NCI-H82 (cell line): ENCODE measurements around the gene SLPI.

Experiments
- DNase-seq: peaks from one replicate; lab custom pipeline; 2025; lab: John Stamatoyannopoulos, UW

Gene SLPI

DNA sequence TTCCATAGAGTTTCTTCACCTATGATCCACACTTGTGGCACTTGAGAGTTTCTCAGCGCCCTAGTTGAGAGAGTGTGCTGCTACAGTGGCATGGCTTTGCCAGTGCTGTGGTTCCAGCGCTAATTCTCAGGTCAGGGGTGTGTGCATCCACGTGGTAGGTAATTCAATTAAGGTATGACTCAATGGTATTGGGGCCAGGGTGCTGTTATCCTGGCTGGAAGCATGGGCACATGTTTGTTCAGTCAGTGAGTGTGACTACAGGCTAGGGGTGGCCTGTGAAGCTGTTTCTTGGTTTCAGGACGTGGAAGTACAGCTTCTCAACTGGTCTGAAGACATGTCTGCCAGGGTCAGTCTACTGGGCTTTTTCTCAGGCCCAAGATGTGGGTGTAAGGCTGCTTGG lies 36.2 kb downstream of the SLPI start:
- peak; percentile 10 for DNase-seq

DNA sequence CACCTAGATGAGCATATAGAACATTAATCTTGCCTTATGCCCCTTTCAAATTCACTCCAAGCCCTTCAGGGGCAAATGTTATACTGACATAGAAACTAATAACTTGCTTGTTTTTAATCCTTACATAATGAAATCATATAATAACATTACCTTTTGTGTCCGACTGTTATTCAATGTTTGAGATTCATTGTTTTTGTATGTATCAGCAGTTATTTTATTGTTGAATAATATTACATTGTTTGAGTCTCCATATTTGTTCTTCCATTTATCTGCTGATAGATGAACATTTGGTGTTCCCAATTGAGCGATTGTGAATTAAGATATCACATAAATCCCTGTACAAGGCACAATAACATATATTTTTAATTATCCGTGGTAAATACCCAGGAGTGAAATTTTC lies 41.5 kb downstream of the SLPI start:
- no peak for DNase-seq

DNA sequence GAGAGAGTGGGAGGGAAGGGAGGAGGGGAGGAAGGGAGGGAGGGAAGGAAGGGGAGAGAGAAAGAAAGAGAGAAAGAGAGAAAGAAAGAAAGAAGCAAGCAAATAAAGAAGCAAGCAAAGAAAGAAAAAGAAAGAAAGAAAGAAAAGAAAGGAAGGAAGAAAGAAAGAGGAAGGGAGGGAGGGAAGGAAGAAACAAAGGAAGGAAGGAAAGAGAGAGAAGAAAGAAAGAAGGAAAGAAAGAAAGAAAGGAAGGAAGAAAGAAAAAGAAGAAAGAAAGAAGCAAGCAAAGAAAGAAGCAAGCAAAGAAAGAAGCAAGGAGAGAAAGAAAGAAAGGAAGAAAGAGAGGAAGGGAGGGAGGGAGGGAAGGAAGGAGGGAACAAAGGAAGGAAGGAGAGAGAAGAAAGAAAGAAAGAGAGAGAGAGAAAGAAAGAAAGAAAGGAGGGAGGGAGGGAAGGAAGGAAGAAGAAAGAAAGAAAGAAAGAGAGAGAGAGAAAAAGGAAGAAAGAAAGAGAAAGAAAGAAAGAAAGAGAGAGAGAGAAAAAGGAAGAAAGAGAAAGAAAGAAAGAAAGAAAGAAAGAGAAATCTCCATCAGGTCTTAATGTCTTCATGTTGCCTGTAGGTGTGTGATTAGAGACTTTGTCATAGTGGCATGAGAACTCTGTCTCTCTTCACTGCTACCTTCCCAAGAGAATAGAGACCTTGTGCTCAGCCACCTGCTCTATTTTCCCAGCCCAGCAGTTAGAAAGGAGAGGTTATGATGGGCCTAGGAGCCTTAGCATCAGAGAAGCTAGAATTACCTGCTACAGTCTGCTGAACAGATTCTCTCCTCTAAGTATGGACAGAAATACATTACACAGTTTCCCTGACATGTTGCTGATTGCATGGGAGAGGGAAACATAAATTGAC lies 42.5 kb downstream of the SLPI start:
- DNase-seq, result peak; percentile 16

DNA sequence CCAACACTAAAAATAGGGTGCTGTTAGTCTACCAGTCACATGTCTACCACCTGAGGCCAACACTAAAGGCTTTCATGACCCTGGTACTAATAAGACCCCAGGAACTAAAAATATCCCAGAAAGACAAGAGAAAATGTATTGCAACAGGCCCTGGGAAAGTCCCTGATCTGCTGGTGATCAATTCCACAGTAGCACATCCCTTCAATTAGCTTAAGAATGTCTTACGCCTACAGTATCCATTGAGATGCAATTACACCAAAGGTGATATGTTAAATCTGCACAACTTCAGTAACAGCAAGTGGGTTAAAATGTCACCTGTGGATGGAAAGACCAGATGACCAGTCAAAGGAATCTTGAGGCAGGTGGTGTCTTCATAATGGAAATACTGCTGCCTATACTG lies 44.4 kb downstream of the SLPI start:
- DNase-seq, result no peak

DNA sequence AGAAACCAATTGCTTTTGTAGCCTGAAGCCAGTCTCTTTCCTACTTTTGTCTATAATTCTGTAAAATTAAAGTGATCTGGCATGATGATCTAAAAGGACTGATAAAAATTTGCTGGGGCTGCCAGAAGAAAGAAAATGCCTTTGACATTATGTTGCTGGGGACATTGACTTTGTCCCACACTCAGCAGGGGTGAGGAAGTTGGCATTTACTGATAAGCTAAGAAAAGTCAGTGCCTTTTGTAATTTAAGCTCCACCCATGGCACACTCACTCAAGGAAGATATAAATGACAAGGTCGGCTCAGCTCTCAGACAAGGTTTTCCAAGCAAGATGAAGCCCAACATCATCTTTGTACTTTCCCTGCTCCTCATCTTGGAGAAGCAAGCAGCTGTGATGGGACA lies 47.6 kb downstream of the SLPI start, which contains the start of gene SEMG1:
Gene SEMG1 (plus strand): TSS at position 309 of the 400 bp plus-strand sequence. CDS start 21 bp downstream, at position 330.
- DNase-seq, result no peak
